ENCODE data around the gene PCBP2. TPM values are rescaled to one million over a fixed set of nuclear protein-coding genes. Genes with fewer than 3 reads are reported as not detected.
A peak's percentile ranks its signal among the peaks of the same experiment; 100 is the strongest.
"Not testable (repeated sequence)": the region's sequence is repeated elsewhere in the genome, so short reads cannot be mapped to it uniquely, and the experiment has no call there.

Gene PCBP2
- total and polyA plus RNA-seq, 2 experiments from 2014 or later = 114 to 326 TPM

DNA sequence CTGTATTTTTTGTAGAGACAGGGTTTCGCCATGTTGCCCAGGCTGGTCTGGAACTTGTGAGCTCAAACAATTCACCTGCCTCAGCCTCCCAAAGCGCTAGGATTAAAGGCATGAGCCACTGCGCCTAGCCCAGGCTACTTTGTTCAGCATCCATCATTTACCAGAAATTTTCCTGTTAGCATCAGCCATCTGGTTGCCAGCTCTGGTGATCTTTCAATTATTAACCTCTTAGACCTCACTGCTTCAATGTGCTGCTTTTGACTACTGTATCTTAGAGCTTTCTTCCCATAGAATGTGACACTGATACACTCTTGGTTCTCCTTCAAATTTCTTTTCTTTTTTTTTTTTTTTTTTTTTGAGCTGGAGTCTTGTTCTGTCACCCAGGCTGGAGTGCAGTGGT is 33.7 kb upstream of the PCBP2 start:
- DNase-seq (ENCODE audit: low read depth in 1 of 2, low spot score in 1 of 2) = no peak
- Histone ChIP-seq H3K27ac (no peak overlapping the region), H3K4me3 (no peak overlapping the region), H3K27me3 (no peaks in the 10 kb centered on the region), H3K9me3 (ENCODE audit: low read depth) (no peaks in the 10 kb centered on the region), H3K36me3 (peaks cover 3% of the 10 kb centered on the region), H3K4me1 (ENCODE audit: low read depth) (peaks cover 10% of the 10 kb centered on the region)
- TF ChIP-seq, protein P1, sequence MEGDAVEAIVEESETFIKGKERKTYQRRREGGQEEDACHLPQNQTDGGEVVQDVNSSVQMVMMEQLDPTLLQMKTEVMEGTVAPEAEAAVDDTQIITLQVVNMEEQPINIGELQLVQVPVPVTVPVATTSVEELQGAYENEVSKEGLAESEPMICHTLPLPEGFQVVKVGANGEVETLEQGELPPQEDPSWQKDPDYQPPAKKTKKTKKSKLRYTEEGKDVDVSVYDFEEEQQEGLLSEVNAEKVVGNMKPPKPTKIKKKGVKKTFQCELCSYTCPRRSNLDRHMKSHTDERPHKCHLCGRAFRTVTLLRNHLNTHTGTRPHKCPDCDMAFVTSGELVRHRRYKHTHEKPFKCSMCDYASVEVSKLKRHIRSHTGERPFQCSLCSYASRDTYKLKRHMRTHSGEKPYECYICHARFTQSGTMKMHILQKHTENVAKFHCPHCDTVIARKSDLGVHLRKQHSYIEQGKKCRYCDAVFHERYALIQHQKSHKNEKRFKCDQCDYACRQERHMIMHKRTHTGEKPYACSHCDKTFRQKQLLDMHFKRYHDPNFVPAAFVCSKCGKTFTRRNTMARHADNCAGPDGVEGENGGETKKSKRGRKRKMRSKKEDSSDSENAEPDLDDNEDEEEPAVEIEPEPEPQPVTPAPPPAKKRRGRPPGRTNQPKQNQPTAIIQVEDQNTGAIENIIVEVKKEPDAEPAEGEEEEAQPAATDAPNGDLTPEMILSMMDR (IDR thresholded peaks at IDR 0.05; ENCODE audit: low read depth, low read length) = no peak

DNA sequence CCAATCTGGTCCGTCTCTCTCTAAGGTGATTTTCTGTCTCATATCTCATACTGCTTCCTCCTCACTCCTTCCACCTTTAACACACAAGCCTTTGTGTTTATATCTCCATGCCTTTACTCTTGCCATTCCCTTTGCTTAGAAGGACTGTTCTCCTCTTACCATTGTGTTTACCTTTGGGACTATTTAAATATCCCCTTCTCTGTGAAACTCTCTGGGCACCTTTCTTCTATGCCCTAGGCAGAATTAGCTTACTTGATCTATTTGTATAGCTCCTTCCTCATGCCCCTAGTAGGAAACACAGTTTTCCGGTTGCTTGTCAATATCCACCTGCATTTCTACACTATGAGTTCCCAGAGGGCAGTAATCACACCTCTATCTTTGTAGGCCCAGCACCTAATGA is 32.1 kb upstream of the PCBP2 start:
- TF ChIP-seq, protein P1 (IDR thresholded peaks at IDR 0.05; ENCODE audit: low read depth, low read length) = no peak
- DNase-seq (ENCODE audit: low read depth in 1 of 2, low spot score in 1 of 2) = no peak

DNA sequence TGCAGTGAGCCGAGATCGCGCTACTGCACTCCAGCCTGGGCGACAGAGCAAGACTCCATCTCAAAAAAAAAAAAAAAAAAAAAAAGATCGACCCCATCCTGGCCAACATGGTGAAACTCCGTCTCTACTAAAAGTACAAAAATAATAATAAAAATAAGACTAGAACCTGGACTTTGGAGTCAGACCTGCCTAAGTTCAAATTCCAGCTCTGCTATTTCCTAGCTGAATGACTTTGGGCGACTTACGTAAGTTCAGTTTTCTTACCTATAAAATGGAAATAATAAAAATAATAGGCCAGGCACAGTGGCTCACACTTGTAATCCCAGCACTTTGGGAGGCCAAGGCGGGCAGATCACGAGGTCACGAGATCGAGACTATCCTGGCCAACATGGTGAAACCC is 29.7 kb upstream of the PCBP2 start:
- H3K27me3 ChIP-seq; H3K36me3 ChIP-seq; H3K27ac ChIP-seq; H3K9me3 ChIP-seq (ENCODE audit: low read depth); DNase-seq (ENCODE audit: low read depth in 1 of 2, low spot score in 1 of 2); H3K4me3 ChIP-seq: not testable (repeated sequence)
- H3K4me1 ChIP-seq (ENCODE audit: low read depth) = peaks cover 37% of the 10 kb centered on the region

More for the DNA sequence above, 32.1 kb upstream of the PCBP2 start:
- H3K4me3 ChIP-seq = no peak overlapping the region
- peaks cover 20% of the 10 kb centered on the region for H3K4me1 ChIP-seq (ENCODE audit: low read depth)
- H3K9me3 ChIP-seq (ENCODE audit: low read depth) = no peaks in the 10 kb centered on the region
- H3K27me3 ChIP-seq = no peaks in the 10 kb centered on the region
- H3K36me3 ChIP-seq = no peaks in the 10 kb centered on the region
- H3K27ac ChIP-seq = no peak overlapping the region

DNA sequence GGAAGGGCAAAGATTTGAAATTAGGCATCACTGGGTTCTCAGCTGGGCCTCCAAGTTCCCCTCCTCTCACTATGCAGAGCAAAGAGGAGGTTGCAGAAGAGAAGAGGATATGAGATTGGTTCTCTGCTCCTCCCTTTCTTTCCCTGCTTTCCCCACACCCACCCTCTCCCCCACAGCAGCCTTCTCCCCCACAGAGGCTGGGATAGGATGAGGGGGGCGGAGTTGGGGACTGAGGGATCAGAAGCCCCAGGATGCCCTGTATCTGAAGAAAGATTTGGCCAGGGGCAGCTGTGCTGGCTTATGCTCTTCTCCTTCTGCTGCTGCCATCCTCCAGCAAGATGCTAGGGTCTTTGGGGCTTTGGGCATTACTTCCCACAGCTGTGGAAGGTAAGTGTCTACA is 28.3 kb upstream of the PCBP2 start, which contains the start of gene AMHR2:
Gene AMHR2 (plus strand): TSS at position 259 of the 400 bp plus-strand sequence. CDS start 80 bp downstream, at position 339.
- Histone ChIP-seq H3K4me1 (ENCODE audit: low read depth) (peaks cover 48% of the 10 kb centered on the region), H3K4me3 (no peak within 1 kb of the TSS), H3K36me3 (no peaks in the 10 kb centered on the region), H3K9me3 (ENCODE audit: low read depth) (no peaks in the 10 kb centered on the region), H3K27me3 (no peaks in the 10 kb centered on the region), H3K27ac (peak within 1 kb of the TSS; percentile 96)
- DNase-seq (ENCODE audit: low read depth in 1 of 2, low spot score in 1 of 2) = no peak
- TF ChIP-seq, protein P1 (IDR thresholded peaks at IDR 0.05; ENCODE audit: low read depth, low read length) = no peak

DNA sequence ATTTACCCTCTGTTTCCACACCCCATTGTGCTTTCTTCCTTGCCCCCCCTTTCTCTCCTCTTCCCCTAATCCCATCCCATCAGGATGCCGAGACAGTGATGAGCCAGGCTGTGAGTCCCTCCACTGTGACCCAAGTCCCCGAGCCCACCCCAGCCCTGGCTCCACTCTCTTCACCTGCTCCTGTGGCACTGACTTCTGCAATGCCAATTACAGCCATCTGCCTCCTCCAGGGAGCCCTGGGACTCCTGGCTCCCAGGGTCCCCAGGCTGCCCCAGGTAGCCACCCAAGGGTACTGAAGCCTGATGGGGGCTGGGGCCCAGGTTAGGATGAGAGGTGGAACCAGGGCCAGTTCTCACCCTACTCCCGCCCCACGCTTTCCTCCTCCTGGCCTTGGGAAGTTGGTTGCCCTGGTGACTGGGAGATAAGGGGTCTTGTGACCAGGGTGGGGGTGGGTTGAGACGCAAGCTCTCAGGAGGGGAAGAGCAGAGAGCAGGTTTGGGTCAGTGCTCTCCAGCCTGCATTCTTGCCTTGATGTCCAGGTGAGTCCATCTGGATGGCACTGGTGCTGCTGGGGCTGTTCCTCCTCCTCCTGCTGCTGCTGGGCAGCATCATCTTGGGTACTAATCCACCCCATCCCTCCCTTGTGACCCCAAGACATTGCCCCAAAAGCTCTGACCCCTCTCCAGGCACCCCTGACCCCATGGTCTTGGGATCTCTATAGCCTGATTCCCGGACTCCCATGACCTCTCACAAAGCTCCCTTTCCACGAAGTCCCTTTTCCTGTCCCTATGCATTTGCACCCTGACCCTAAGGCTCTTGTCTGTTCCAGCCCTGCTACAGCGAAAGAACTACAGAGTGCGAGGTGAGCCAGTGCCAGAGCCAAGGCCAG is 27.0 kb upstream of the PCBP2 start:
- Histone ChIP-seq H3K36me3 (no peaks in the 10 kb centered on the region), H3K4me1 (ENCODE audit: low read depth) (peaks cover 48% of the 10 kb centered on the region), H3K4me3 (peak overlapping the region; percentile 20), H3K9me3 (ENCODE audit: low read depth) (no peaks in the 10 kb centered on the region), H3K27ac (peak overlapping the region; percentile 96), H3K27me3 (no peaks in the 10 kb centered on the region)
- peak; percentile 55 to 91 for DNase-seq (ENCODE audit: low read depth in 1 of 2, low spot score in 1 of 2)
- TF ChIP-seq, protein P1 (IDR thresholded peaks at IDR 0.05; ENCODE audit: low read depth, low read length) = no peak

DNA sequence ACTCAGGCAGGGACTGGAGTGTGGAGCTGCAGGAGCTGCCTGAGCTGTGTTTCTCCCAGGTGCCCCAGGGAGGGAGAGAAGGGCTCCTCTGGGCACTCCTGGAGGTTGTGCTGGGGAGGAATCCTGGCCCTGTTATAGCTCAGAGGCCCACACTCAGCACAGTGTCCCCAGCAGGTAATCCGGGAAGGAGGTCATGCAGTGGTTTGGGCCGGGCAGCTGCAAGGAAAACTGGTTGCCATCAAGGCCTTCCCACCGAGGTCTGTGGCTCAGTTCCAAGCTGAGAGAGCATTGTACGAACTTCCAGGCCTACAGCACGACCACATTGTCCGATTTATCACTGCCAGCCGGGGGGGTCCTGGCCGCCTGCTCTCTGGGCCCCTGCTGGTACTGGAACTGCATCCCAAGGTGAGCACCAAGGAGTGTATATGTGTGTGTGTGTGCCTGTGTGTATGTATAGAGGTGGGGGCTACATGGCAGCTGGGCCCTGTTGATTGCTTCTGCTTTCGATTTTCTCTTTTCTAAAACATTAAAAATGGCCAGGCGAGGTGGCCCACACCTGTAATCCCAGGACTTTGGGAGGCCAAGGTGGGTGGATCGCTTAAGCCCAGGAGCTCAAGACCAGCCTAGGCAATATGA is 26.3 kb upstream of the PCBP2 start:
- peak in 1 of 2 donors; percentile 15 for DNase-seq (ENCODE audit: low read depth in 1 of 2, low spot score in 1 of 2)
- H3K4me3 ChIP-seq = peak overlapping the region; percentile 20
- no peaks in the 10 kb centered on the region for H3K36me3 ChIP-seq
- TF ChIP-seq, protein P1 (IDR thresholded peaks at IDR 0.05; ENCODE audit: low read depth, low read length) = no peak
- no peaks in the 10 kb centered on the region for H3K27me3 ChIP-seq
- peaks cover 54% of the 10 kb centered on the region for H3K4me1 ChIP-seq (ENCODE audit: low read depth)
- H3K9me3 ChIP-seq (ENCODE audit: low read depth) = no peaks in the 10 kb centered on the region
- H3K27ac ChIP-seq = peak overlapping the region; percentile 96

Measured in cardiac muscle cell (in vitro differentiated cells and primary cell).